ENCODE measurements around the gene ADAM19. TPM values are rescaled to one million over a fixed set of nuclear protein-coding genes. Genes with fewer than 3 reads are reported as not detected.

The ADAM19 gene
- total and polyA plus RNA-seq, 2 of the 4 experiments (the other 2 are of a cell fraction), result 35.5 to 49.2 TPM

GRCh38 chr5:157478726-157479125, 96.8 kb downstream of the ADAM19 start:
- H3K9me3 ChIP-seq (ENCODE audit: control insufficient read depth, insufficient read depth, low read length), result no peaks in the 10 kb centered on the region
- no peak overlapping the region for H4K91ac ChIP-seq (ENCODE audit: insufficient read depth, low read depth, low read length)
- H2AK9ac ChIP-seq (replicated peaks; ENCODE audit: low read depth, low read length, poor library complexity), result no peak overlapping the region
- H3K36me3 ChIP-seq (ENCODE audit: control insufficient read depth, insufficient read depth, low read length), result peaks cover 23% of the 10 kb centered on the region
- CTCF ChIA-PET, result interaction anchor here (0.6 kb wide), 1 partner anchor 330 kb away, joined by 3 read pairs; no protein-coding TSS in a partner anchor
- peaks cover 15 to 39% of the 10 kb centered on the region in 2 experiments for H3K79me1 ChIP-seq (ENCODE audit: low read depth in 1 of 2, low read length in 2 of 2)
- no peak overlapping the region for H2AK5ac ChIP-seq (ENCODE audit: low read depth, low read length)
- H3K27me3 ChIP-seq (ENCODE audit: control insufficient read depth, insufficient read depth, low read length), result no peaks in the 10 kb centered on the region
- H3K27ac ChIP-seq (ENCODE audit: insufficient read depth, low read length), result no peak overlapping the region
- TF ChIP-seq CTCF (conservative IDR thresholded peaks at IDR 0.05; ENCODE audit: low read depth, low read length), result no peak
- TF ChIP-seq, protein P1, sequence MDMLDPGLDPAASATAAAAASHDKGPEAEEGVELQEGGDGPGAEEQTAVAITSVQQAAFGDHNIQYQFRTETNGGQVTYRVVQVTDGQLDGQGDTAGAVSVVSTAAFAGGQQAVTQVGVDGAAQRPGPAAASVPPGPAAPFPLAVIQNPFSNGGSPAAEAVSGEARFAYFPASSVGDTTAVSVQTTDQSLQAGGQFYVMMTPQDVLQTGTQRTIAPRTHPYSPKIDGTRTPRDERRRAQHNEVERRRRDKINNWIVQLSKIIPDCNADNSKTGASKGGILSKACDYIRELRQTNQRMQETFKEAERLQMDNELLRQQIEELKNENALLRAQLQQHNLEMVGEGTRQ (IDR thresholded peaks at IDR 0.05; ENCODE audit: low read depth, low read length), result no peak
- no peak for TF ChIP-seq BHLHE40 (IDR thresholded peaks at IDR 0.05; ENCODE audit: low read depth, low read length)
- no peak for TF ChIP-seq MAFK (IDR thresholded peaks at IDR 0.05; ENCODE audit: low read depth, low read length)
- TF ChIP-seq FOS (IDR thresholded peaks at IDR 0.05; ENCODE audit: low read depth, low read length), result no peak
- no peak for TF ChIP-seq MAZ (IDR thresholded peaks at IDR 0.05; ENCODE audit: borderline replicate concordance, low read depth, low read length)
- no peak for TF ChIP-seq POLR2A (IDR thresholded peaks at IDR 0.05; ENCODE audit: low read depth, low read length)
- TF ChIP-seq, protein P2, sequence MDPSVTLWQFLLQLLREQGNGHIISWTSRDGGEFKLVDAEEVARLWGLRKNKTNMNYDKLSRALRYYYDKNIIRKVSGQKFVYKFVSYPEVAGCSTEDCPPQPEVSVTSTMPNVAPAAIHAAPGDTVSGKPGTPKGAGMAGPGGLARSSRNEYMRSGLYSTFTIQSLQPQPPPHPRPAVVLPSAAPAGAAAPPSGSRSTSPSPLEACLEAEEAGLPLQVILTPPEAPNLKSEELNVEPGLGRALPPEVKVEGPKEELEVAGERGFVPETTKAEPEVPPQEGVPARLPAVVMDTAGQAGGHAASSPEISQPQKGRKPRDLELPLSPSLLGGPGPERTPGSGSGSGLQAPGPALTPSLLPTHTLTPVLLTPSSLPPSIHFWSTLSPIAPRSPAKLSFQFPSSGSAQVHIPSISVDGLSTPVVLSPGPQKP (IDR thresholded peaks at IDR 0.05; ENCODE audit: borderline replicate concordance, low read depth, low read length), result no peak
- no peak for TF ChIP-seq CEBPB (IDR thresholded peaks at IDR 0.05; ENCODE audit: low read depth, low read length)
- POLR2A ChIA-PET (ENCODE audit: unreplicated experiment), result no interaction called here
- in situ Hi-C loops (cut with MboI; ENCODE audit: low sequenced_read_pairs) (loop anchor here (5.0 kb wide), 1 partner anchor 111 kb away; no protein-coding TSS in a partner anchor), dilution Hi-C loops (cut with HindIII; ENCODE audit: low sequenced_read_pairs, unreplicated experiment) (no loop called here), intact Hi-C loops (cut with micrococcal nuclease) (loop anchor here (5.0 kb wide), 2 partner anchors 99 to 226 kb away; partner anchors contain the start of gene ADAM19)
- peaks cover 11% of the 10 kb centered on the region for H3K9me1 ChIP-seq (ENCODE audit: insufficient read depth, low read length)
- no TSS peak for BruUV-seq (replicated peaks)
- DNase-seq, result no peak
- no peak overlapping the region for H2AFZ ChIP-seq (replicated peaks; ENCODE audit: low read length, poor library complexity)
- H2BK20ac ChIP-seq (ENCODE audit: low read depth, low read length), result no peak overlapping the region
- no peak overlapping the region for H4K8ac ChIP-seq (ENCODE audit: low read depth in 2 of 2, low read length in 2 of 2)
- H3K4me1 ChIP-seq (ENCODE audit: control insufficient read depth, insufficient read depth, low read length), result peaks cover 5% of the 10 kb centered on the region; the same call in 1 of the 2 replicates
- H4K5ac ChIP-seq (ENCODE audit: low read depth, low read length), result no peak overlapping the region
- no peak for ATAC-seq (ENCODE audit: low read depth)
- no peak overlapping the region for H3K4ac ChIP-seq (ENCODE audit: low read depth, low read length)
- H2BK120ac ChIP-seq (ENCODE audit: low read depth, low read length), result no peak overlapping the region
- H2BK5ac ChIP-seq (ENCODE audit: low read depth, low read length, poor library complexity, severe bottlenecking), result no peak overlapping the region
- WGBS, 2 experiments (ENCODE audit: extremely low coverage in 2 of 2, insufficient read length in 1 of 2), result 100% methylated on average over 1 of the region's 2 CpGs; no CpG with 5 or more reads in 1 of the 2 experiments
- H3K9ac ChIP-seq (ENCODE audit: low read depth, low read length), result no peak overlapping the region
- H3K14ac ChIP-seq (replicated peaks; ENCODE audit: low read depth, low read length), result no peak overlapping the region
- no peak overlapping the region for H2BK15ac ChIP-seq (ENCODE audit: low read depth, low read length)
- H3K4me3 ChIP-seq (ENCODE audit: insufficient read depth, low read depth, low read length), result no peak overlapping the region
- H3K18ac ChIP-seq (ENCODE audit: low read depth, low read length), result no peak overlapping the region
- no peaks in the 10 kb centered on the region for H4K20me1 ChIP-seq (ENCODE audit: insufficient read depth, low read length)
- no peak overlapping the region for H3K23ac ChIP-seq (ENCODE audit: low read depth, low read length)
- H3K4me2 ChIP-seq (ENCODE audit: low read depth, low read length), result no peak overlapping the region
- H3K56ac ChIP-seq (ENCODE audit: extremely low read depth, insufficient read depth, low read length), result no peak overlapping the region
